Measurements from ENCODE around the gene ENTHD1. TPM values are rescaled to one million over a fixed set of nuclear protein-coding genes. Genes with fewer than 3 reads are reported as not detected.

The ENTHD1 gene
- total and polyA plus RNA-seq, 2 of the 4 experiments (the other 2 are of a cell fraction), result not detected

DNA sequence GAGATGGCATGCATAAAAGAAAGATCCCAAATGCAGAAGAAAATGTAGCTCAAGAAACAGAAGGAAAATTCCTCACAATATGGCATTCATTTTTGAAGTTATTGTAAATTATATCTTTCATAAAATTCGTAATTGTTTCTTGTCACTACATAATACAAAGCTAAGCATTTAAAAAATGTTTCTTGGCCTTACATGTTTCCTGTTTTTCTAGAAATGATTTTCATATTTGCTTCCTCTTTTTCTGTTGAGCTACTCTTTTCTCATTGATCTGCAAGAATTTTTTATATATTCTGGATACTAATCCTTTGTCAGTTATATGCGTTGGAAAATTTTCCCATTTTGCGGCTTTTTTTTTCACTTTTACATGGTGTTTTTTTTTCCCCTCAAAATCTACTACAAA lies 48.0 kb downstream of the ENTHD1 start:
- Histone ChIP-seq H4K8ac (ENCODE audit: low read depth in 2 of 2, low read length in 2 of 2) (no peak overlapping the region), H2BK15ac (ENCODE audit: low read depth, low read length) (no peak overlapping the region), H3K27me3 (ENCODE audit: control insufficient read depth, insufficient read depth, low read length) (peaks cover 13% of the 10 kb centered on the region), H3K9me1 (ENCODE audit: insufficient read depth, low read length) (no peaks in the 10 kb centered on the region), H2BK120ac (ENCODE audit: low read depth, low read length) (no peak overlapping the region), H3K4ac (ENCODE audit: low read depth, low read length) (no peak overlapping the region), H2AFZ (replicated peaks; ENCODE audit: low read length, poor library complexity) (no peak overlapping the region), H4K5ac (ENCODE audit: low read depth, low read length) (no peak overlapping the region), H2AK9ac (replicated peaks; ENCODE audit: low read depth, low read length, poor library complexity) (no peak overlapping the region), H3K79me1 (ENCODE audit: low read depth in 1 of 2, low read length in 2 of 2) (no peaks in the 10 kb centered on the region), H3K23ac (ENCODE audit: low read depth, low read length) (no peak overlapping the region), H3K4me2 (ENCODE audit: low read depth, low read length) (no peak overlapping the region), H4K20me1 (ENCODE audit: insufficient read depth, low read length) (no peaks in the 10 kb centered on the region), H3K9me3 (ENCODE audit: control insufficient read depth, insufficient read depth, low read length) (no peaks in the 10 kb centered on the region), H3K4me3 (ENCODE audit: insufficient read depth, low read depth, low read length) (no peak overlapping the region), H3K27ac (ENCODE audit: insufficient read depth, low read length) (no peak overlapping the region), H3K18ac (ENCODE audit: low read depth, low read length) (no peak overlapping the region), H3K9ac (ENCODE audit: low read depth, low read length) (no peak overlapping the region), H3K36me3 (ENCODE audit: control insufficient read depth, insufficient read depth, low read length) (no peaks in the 10 kb centered on the region), H3K4me1 (ENCODE audit: control insufficient read depth, insufficient read depth, low read length) (no peaks in the 10 kb centered on the region), H2BK20ac (ENCODE audit: low read depth, low read length) (no peak overlapping the region), H2AK5ac (ENCODE audit: low read depth, low read length) (no peak overlapping the region), H2BK5ac (ENCODE audit: low read depth, low read length, poor library complexity, severe bottlenecking) (no peak overlapping the region), H3K56ac (ENCODE audit: extremely low read depth, insufficient read depth, low read length) (no peak overlapping the region), H3K14ac (replicated peaks; ENCODE audit: low read depth, low read length) (no peak overlapping the region), H4K91ac (ENCODE audit: insufficient read depth, low read depth, low read length) (no peak overlapping the region)
- WGBS, 2 experiments (ENCODE audit: extremely low coverage in 2 of 2, insufficient read length in 1 of 2), result no CpG with 5 or more reads among the region's 3 CpGs
- DNase-seq, result no peak
- dilution Hi-C loops (cut with HindIII; ENCODE audit: low sequenced_read_pairs, unreplicated experiment), result no loop called here
- intact Hi-C loops (cut with micrococcal nuclease), result no loop called here
- ChIA-PET POLR2A (ENCODE audit: unreplicated experiment) (no interaction called here), CTCF (no interaction called here)
- TF ChIP-seq SMC3 (IDR thresholded peaks at IDR 0.05; ENCODE audit: low read depth, low read length) (no peak), RFX5 (IDR thresholded peaks at IDR 0.05; ENCODE audit: low read depth, low read length) (no peak), CHD1 (IDR thresholded peaks at IDR 0.05; ENCODE audit: low read depth, low read length) (no peak), FOS (IDR thresholded peaks at IDR 0.05; ENCODE audit: low read depth, low read length) (no peak), NFE2L2 (IDR thresholded peaks at IDR 0.05; ENCODE audit: low read depth, low read length) (no peak), POLR2A (IDR thresholded peaks at IDR 0.05; ENCODE audit: low read depth, low read length) (no peak), RAD21 (IDR thresholded peaks at IDR 0.05; ENCODE audit: low read length) (no peak), MAZ (IDR thresholded peaks at IDR 0.05; ENCODE audit: borderline replicate concordance, low read depth, low read length) (no peak)
- TF ChIP-seq, protein P1, sequence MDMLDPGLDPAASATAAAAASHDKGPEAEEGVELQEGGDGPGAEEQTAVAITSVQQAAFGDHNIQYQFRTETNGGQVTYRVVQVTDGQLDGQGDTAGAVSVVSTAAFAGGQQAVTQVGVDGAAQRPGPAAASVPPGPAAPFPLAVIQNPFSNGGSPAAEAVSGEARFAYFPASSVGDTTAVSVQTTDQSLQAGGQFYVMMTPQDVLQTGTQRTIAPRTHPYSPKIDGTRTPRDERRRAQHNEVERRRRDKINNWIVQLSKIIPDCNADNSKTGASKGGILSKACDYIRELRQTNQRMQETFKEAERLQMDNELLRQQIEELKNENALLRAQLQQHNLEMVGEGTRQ (IDR thresholded peaks at IDR 0.05; ENCODE audit: low read depth, low read length), result no peak
- BruUV-seq (replicated peaks), result no TSS peak
- no peak for ATAC-seq (ENCODE audit: low read depth)
- in situ Hi-C loops (cut with MboI; ENCODE audit: low sequenced_read_pairs), result no loop called here
